ENCODE data around the gene VMP1.
A peak's percentile ranks its signal among the peaks of the same experiment; 100 is the strongest.
"Not testable (repeated sequence)": the region's sequence is repeated elsewhere in the genome, so short reads cannot be mapped to it uniquely, and the experiment has no call there.

VMP1 gene

GRCh38 chr17:59838052-59838916 lies 130.8 kb downstream of the VMP1 start:
- no peak for DNase-seq (ENCODE audit: extremely low read depth in 1 of 2, low read depth in 1 of 2)

GRCh38 chr17:59839651-59840328 lies 132.3 kb downstream of the VMP1 start:
- no peak for DNase-seq (ENCODE audit: extremely low read depth in 1 of 2, low read depth in 1 of 2)

GRCh38 chr17:59840329-59841090 lies 133.1 kb downstream of the VMP1 start:
- no peak for DNase-seq (ENCODE audit: extremely low read depth in 1 of 2, low read depth in 1 of 2)

- DNase-seq (ENCODE audit: extremely low read depth in 1 of 2, low read depth in 1 of 2) = not testable (repeated sequence)
Measured at GRCh38 chr17:59841091-59841881, 133.8 kb downstream of the VMP1 start.

- DNase-seq (ENCODE audit: extremely low read depth in 1 of 2, low read depth in 1 of 2) = not testable (repeated sequence)
Measured at GRCh38 chr17:59841882-59842263, 134.4 kb downstream of the VMP1 start.

- DNase-seq (ENCODE audit: extremely low read depth in 1 of 2, low read depth in 1 of 2) = peak; percentile 57 to 66
Measured at GRCh38 chr17:59842901-59843652, 135.6 kb downstream of the VMP1 start.

GRCh38 chr17:59844884-59845594 lies 137.6 kb downstream of the VMP1 start:
- DNase-seq (ENCODE audit: extremely low read depth in 1 of 2, low read depth in 1 of 2) = no peak

GRCh38 chr17:59845595-59846393 lies 138.3 kb downstream of the VMP1 start:
- no peak for DNase-seq (ENCODE audit: extremely low read depth in 1 of 2, low read depth in 1 of 2)

- DNase-seq (ENCODE audit: extremely low read depth in 1 of 2, low read depth in 1 of 2) = no peak
Measured at GRCh38 chr17:59846394-59847165, 139.1 kb downstream of the VMP1 start.

GRCh38 chr17:59848385-59848668 lies 140.9 kb downstream of the VMP1 start:
- DNase-seq (ENCODE audit: extremely low read depth in 1 of 2, low read depth in 1 of 2) = no peak

- DNase-seq (ENCODE audit: extremely low read depth in 1 of 2, low read depth in 1 of 2) = peak; percentile 61 to 78
Measured at GRCh38 chr17:59848778-59849177, 141.3 kb downstream of the VMP1 start.

GRCh38 chr17:59850311-59850710 lies 142.9 kb downstream of the VMP1 start:
- not testable (repeated sequence) for DNase-seq (ENCODE audit: extremely low read depth in 1 of 2, low read depth in 1 of 2)

GRCh38 chr17:59851439-59852375 lies 144.3 kb downstream of the VMP1 start:
- no peak for DNase-seq (ENCODE audit: extremely low read depth in 1 of 2, low read depth in 1 of 2)

- DNase-seq (ENCODE audit: extremely low read depth in 1 of 2, low read depth in 1 of 2) = not testable (repeated sequence)
Measured at GRCh38 chr17:59852847-59853167, 145.4 kb downstream of the VMP1 start.

GRCh38 chr17:59853168-59853918 lies 145.9 kb downstream of the VMP1 start:
- DNase-seq (ENCODE audit: extremely low read depth in 1 of 2, low read depth in 1 of 2) = no peak
